Ishikawa (cell line): ENCODE measurements around the gene TGFBRAP1.
A peak's percentile ranks its signal among the peaks of the same experiment; 100 is the strongest.

Source experiments
- CEBPB ChIP-seq: IDR thresholded peaks from 2 replicates; pipeline ENCODE4 v1.6.1; 2012
- CREB1 ChIP-seq: IDR thresholded peaks from 2 replicates; pipeline ENCODE4 v1.6.1; 2012; ENCODE audit warnings: low read depth
- EGR1 ChIP-seq: IDR thresholded peaks from 2 replicates; pipeline ENCODE4 v1.6.1; 2012
- EP300 ChIP-seq: IDR thresholded peaks from 2 replicates; pipeline ENCODE4 v1.6.1; 2012; ENCODE audit warnings: borderline replicate concordance
- FOXM1 ChIP-seq: IDR thresholded peaks from 2 replicates; pipeline ENCODE4 v1.6.1; 2012; ENCODE audit warnings: low read depth, borderline replicate concordance
- NFIC ChIP-seq: IDR thresholded peaks from 2 replicates; pipeline ENCODE4 v1.6.1; 2012
- RAD21 ChIP-seq: IDR thresholded peaks from 2 replicates; pipeline ENCODE4 v1.6.1; 2012; ENCODE audit warnings: low read depth
- TAF1 ChIP-seq: IDR thresholded peaks from 2 replicates; pipeline ENCODE4 v1.6.1; 2012; ENCODE audit warnings: low read depth, mild to moderate bottlenecking
- TCF12 ChIP-seq: IDR thresholded peaks from 2 replicates; pipeline ENCODE4 v1.6.1; 2012; ENCODE audit warnings: low read depth
- TEAD4 ChIP-seq: IDR thresholded peaks from 2 replicates; pipeline ENCODE4 v1.6.1; 2012
- YY1 ChIP-seq: IDR thresholded peaks from 2 replicates; pipeline ENCODE4 v1.6.1; 2012; ENCODE audit warnings: low read depth
- ZBTB7A ChIP-seq: IDR thresholded peaks from 2 replicates; pipeline ENCODE4 v1.6.1; 2012; ENCODE audit warnings: low read depth
- TF ChIP-seq, protein P1 (sequence below): IDR thresholded peaks from 2 replicates; pipeline ENCODE4 v1.6.1; 2012
- TF ChIP-seq, protein P2 (sequence below): IDR thresholded peaks from 2 replicates; pipeline ENCODE4 v1.6.1; 2012
- TF ChIP-seq, protein P3 (sequence below): IDR thresholded peaks from 2 replicates; pipeline ENCODE4 v1.6.1; 2012; ENCODE audit warnings: low read depth, mild to moderate bottlenecking

The TGFBRAP1 gene, protein sequence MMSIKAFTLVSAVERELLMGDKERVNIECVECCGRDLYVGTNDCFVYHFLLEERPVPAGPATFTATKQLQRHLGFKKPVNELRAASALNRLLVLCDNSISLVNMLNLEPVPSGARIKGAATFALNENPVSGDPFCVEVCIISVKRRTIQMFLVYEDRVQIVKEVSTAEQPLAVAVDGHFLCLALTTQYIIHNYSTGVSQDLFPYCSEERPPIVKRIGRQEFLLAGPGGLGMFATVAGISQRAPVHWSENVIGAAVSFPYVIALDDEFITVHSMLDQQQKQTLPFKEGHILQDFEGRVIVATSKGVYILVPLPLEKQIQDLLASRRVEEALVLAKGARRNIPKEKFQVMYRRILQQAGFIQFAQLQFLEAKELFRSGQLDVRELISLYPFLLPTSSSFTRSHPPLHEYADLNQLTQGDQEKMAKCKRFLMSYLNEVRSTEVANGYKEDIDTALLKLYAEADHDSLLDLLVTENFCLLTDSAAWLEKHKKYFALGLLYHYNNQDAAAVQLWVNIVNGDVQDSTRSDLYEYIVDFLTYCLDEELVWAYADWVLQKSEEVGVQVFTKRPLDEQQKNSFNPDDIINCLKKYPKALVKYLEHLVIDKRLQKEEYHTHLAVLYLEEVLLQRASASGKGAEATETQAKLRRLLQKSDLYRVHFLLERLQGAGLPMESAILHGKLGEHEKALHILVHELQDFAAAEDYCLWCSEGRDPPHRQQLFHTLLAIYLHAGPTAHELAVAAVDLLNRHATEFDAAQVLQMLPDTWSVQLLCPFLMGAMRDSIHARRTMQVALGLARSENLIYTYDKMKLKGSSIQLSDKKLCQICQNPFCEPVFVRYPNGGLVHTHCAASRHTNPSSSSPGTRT

DNA sequence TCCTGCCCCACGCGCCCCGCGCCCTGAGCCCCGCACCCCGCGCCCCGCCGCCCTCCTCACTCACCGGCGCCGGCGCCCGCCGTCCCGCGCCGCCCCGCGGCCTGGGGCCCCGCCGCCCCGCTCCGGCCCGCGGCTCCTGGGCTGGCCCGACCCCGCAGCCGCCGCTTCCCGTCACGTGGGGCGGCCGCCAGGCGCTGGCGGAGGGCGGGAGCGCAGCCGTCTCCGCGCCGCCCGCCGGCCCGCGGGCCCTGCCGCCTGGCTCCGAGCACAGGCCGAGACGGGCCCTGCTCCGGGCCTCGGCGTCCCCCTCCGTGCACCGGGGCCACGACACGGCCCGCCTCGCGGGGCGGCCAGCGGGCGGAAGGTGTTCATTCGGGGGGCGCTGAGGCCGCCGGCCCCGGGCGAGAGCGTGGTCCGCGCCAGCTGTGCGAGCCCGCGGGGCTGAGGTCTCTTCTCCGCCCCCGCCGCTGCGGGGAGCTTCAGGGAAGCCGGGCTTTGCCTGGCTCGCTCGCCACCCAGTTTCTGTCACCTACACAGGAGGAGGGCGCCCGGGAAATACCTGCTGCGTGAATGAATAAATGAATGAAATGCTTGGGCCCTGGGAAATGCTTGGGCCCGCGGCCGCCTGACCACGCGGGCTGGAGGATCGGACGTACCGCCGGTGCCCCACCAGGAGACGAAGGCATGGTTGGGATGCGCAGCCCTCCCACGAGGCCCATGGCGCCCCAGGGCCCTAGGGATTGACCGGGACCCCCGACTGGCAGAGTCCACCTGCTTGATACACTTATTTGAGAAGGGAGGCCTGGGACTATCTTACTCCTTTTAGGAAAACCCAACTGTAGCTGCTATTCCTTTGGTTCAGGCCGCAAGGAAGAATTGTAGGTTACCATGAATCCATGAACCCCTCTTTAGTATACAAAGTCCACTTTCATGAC lies at the start of gene TGFBRAP1:
Gene TGFBRAP1, minus strand, starts transcription at position 175 of the 935 bp plus-strand sequence. CDS start 21,434 bp downstream, outside the sequence.
- peak; percentile 49; the same call in 1 of the 2 replicates for TF ChIP-seq TAF1
- TF ChIP-seq ZBTB7A = peak; percentile 41; the same call in 1 of the 2 replicates
- no peak for TF ChIP-seq FOXM1
- TF ChIP-seq CEBPB = no peak
- TF ChIP-seq, protein P1, sequence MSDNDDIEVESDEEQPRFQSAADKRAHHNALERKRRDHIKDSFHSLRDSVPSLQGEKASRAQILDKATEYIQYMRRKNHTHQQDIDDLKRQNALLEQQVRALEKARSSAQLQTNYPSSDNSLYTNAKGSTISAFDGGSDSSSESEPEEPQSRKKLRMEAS = peak; percentile 73; the same call in 1 of the 2 replicates
- no peak for TF ChIP-seq RAD21
- TF ChIP-seq NFIC = no peak
- TF ChIP-seq YY1 = no peak
- TF ChIP-seq, protein P2, sequence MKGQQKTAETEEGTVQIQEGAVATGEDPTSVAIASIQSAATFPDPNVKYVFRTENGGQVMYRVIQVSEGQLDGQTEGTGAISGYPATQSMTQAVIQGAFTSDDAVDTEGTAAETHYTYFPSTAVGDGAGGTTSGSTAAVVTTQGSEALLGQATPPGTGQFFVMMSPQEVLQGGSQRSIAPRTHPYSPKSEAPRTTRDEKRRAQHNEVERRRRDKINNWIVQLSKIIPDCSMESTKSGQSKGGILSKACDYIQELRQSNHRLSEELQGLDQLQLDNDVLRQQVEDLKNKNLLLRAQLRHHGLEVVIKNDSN = peak; percentile 89
- peak; percentile 77 for TF ChIP-seq EGR1
- TF ChIP-seq CREB1 = no peak
- no peak for TF ChIP-seq TEAD4
- TF ChIP-seq, protein P3, sequence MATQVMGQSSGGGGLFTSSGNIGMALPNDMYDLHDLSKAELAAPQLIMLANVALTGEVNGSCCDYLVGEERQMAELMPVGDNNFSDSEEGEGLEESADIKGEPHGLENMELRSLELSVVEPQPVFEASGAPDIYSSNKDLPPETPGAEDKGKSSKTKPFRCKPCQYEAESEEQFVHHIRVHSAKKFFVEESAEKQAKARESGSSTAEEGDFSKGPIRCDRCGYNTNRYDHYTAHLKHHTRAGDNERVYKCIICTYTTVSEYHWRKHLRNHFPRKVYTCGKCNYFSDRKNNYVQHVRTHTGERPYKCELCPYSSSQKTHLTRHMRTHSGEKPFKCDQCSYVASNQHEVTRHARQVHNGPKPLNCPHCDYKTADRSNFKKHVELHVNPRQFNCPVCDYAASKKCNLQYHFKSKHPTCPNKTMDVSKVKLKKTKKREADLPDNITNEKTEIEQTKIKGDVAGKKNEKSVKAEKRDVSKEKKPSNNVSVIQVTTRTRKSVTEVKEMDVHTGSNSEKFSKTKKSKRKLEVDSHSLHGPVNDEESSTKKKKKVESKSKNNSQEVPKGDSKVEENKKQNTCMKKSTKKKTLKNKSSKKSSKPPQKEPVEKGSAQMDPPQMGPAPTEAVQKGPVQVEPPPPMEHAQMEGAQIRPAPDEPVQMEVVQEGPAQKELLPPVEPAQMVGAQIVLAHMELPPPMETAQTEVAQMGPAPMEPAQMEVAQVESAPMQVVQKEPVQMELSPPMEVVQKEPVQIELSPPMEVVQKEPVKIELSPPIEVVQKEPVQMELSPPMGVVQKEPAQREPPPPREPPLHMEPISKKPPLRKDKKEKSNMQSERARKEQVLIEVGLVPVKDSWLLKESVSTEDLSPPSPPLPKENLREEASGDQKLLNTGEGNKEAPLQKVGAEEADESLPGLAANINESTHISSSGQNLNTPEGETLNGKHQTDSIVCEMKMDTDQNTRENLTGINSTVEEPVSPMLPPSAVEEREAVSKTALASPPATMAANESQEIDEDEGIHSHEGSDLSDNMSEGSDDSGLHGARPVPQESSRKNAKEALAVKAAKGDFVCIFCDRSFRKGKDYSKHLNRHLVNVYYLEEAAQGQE = no peak

DNA sequence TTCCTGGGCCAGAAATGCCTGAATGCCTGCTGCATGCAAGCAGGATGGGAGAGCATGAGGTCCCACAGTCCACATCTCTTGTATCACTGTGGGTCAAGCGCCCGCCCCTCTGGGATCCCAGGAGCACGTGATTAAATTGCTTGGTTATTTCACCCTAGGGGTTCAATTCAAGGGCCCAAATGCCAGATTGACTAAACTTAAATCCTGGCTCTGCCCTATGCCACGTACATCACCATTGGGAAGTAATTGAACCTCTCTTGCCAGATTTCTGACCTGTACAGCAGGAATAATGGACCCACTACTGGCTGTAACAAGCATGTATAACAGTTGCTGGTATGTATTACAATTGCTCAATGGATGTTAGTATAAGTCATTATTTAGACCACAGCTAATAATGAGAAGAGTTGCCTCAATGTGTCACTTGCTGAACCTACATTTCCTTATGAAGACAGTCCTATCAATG lies 49.4 kb upstream of the TGFBRAP1 start:
- TF ChIP-seq, protein P3 = no peak
- no peak for TF ChIP-seq CEBPB
- TF ChIP-seq NFIC = no peak
- TF ChIP-seq ZBTB7A = no peak
- TF ChIP-seq EGR1 = no peak
- TF ChIP-seq CREB1 = no peak
- TF ChIP-seq, protein P2 = no peak
- no peak for TF ChIP-seq FOXM1
- TF ChIP-seq TEAD4 = no peak
- TF ChIP-seq, protein P1 = no peak
- TF ChIP-seq TAF1 = no peak
- TF ChIP-seq TCF12 = no peak
- TF ChIP-seq RAD21 = no peak
- no peak for TF ChIP-seq EP300
- no peak for TF ChIP-seq YY1

DNA sequence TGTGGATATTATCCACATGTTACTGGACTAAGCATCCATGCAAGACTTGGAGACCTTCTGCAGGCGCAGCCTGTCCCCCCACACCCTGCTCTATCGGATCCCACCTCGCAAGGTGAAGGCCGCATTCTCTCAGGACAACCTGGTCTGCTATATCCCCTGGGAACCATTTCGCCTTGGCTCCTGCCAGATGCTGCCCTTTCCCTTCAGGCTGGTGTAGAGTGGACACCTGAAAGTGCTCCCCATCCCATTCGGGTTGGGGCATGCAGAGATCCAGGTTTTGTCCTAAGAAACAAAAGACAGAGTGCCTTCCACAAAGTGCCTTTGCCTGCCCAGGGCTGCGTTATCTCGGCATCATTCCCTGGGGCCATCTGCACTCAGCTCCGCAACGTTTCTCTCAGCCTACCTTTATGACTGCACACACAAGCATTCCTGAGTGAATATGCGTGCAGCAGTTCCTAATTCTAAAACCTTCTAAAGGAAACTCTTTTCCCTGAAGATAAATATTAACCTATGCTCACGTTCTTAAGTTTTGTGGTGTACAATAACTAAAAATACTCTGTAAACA lies 48.8 kb upstream of the TGFBRAP1 start:
- TF ChIP-seq TEAD4 (no peak), RAD21 (no peak)
- TF ChIP-seq, protein P3 = no peak
